Measurements from ENCODE around the gene MYRIP. TPM values are rescaled to one million over a fixed set of nuclear protein-coding genes. Genes with fewer than 3 reads are reported as not detected.
"Not testable (repeated sequence)": the region's sequence is repeated elsewhere in the genome, so short reads cannot be mapped to it uniquely, and the experiment has no call there.

Gene MYRIP
- polyA plus RNA-seq, 4 donors: 0.81 to 4.5 (median 2.5) TPM

DNA sequence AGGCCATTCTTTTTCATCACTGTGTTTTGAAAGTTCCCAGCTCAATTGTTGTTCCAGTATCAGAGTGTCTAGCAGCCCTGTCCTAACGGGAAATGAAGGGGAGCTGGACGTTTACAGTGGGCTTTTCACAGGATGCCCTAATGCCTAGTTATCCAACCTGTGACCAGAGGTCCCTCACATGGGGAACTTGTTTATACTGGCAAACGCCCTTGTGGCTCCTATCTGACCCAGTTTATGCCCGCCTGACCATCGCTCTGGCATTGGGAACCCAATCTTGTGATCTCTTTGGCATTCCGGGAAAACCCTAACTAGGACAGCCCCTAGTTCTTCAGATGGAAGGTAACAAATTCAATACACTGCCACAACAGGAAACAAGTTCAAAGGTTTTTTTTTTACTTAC, 14.5 kb upstream of the MYRIP start:
- Histone ChIP-seq H3K36me3 (ENCODE audit: control insufficient read depth in 3 of 3, insufficient read depth in 2 of 3, low read depth in 1 of 3, low read length in 3 of 3) (no peaks in the 10 kb centered on the region), H3K27me3 (ENCODE audit: control insufficient read depth in 3 of 3, insufficient read depth in 3 of 3, low read length in 3 of 3) (peaks cover 0 to under 1% (median 0%) of the 10 kb centered on the region in 3 donors), H3K27ac (ENCODE audit: low read depth in 1 of 3, low read length in 2 of 3) (no peak overlapping the region), H3K9me3 (ENCODE audit: control insufficient read depth in 2 of 2, insufficient read depth in 1 of 2, low read depth in 1 of 2, low read length in 1 of 2) (no peaks in the 10 kb centered on the region), H3K4me1 (ENCODE audit: control insufficient read depth in 3 of 3, insufficient read depth in 2 of 3, low read depth in 1 of 3, low read length in 2 of 3) (no peaks in the 10 kb centered on the region), H3K4me3 (ENCODE audit: low read depth in 1 of 3, low read length in 3 of 3) (no peak overlapping the region)
- FAIRE-seq: no peak
- 69 to 81% (median 69%) methylated on average over 6 of the region's 6 CpGs for WGBS, 3 donors
- no peak for DNase-seq

DNA sequence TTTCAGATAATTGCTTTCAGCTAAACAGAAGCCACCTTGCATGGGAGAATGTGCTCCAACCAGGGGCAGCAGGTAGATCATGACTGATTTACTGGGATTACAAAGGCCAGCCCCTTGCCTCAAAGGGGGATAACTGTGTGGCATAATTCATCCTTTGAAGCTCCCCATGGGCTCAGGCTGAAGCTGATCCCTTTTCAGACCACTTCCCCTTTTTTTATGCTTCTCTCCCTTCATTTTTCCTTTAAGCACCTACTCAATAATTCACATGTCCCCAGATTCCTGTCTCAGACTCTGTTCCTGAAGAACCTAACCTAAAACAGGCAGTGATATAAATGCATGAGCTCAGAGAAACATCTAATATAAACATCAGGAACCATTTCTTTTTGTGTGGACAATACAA, 8.2 kb upstream of the MYRIP start:
- Histone ChIP-seq H3K36me3 (ENCODE audit: control insufficient read depth in 3 of 3, insufficient read depth in 2 of 3, low read depth in 1 of 3, low read length in 3 of 3) (no peaks in the 10 kb centered on the region), H3K4me1 (ENCODE audit: control insufficient read depth in 3 of 3, insufficient read depth in 2 of 3, low read depth in 1 of 3, low read length in 2 of 3) (peaks cover 0 to 13% (median 0%) of the 10 kb centered on the region in 3 donors), H3K27me3 (ENCODE audit: control insufficient read depth in 3 of 3, insufficient read depth in 3 of 3, low read length in 3 of 3) (peaks cover 0 to 9% (median 0%) of the 10 kb centered on the region in 3 donors), H3K9me3 (ENCODE audit: control insufficient read depth in 2 of 2, insufficient read depth in 1 of 2, low read depth in 1 of 2, low read length in 1 of 2) (no peaks in the 10 kb centered on the region), H3K27ac (ENCODE audit: low read depth in 1 of 3, low read length in 2 of 3) (no peak overlapping the region), H3K4me3 (ENCODE audit: low read depth in 1 of 3, low read length in 3 of 3) (no peak overlapping the region)
- no peak for FAIRE-seq
- no peak for DNase-seq

DNA sequence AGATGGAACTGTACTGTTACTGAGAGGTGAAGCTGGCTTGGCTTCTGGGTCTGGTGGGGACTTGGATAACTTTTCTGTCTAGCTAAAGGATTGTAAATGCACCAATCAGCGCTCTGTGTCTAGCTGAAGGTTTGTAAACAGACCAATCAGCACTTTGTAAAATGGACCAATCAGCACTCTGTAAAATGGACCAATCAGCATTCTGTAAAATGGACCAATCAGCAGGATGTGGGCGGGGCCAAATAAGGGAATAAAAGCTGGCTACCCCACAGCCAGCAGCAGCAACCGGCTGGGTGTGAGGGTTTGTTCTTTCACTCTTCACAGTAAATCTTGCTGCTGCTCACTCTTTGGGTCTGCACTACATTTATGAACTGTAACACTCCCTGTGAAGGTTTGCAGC, 6.9 kb upstream of the MYRIP start:
- H3K4me1 ChIP-seq (ENCODE audit: control insufficient read depth in 3 of 3, insufficient read depth in 2 of 3, low read depth in 1 of 3, low read length in 2 of 3): peaks cover 0 to 14% (median 0%) of the 10 kb centered on the region in 3 donors
- WGBS, 3 donors: 65 to 83% (median 75%) methylated on average over 3 of the region's 3 CpGs
- H3K27ac ChIP-seq (ENCODE audit: low read depth in 1 of 3, low read length in 2 of 3); H3K36me3 ChIP-seq (ENCODE audit: control insufficient read depth in 3 of 3, insufficient read depth in 2 of 3, low read depth in 1 of 3, low read length in 3 of 3); H3K4me3 ChIP-seq (ENCODE audit: low read depth in 1 of 3, low read length in 3 of 3); DNase-seq; H3K9me3 ChIP-seq (ENCODE audit: control insufficient read depth in 2 of 2, insufficient read depth in 1 of 2, low read depth in 1 of 2, low read length in 1 of 2); FAIRE-seq: not testable (repeated sequence)
- peaks cover 0 to 12% (median 0%) of the 10 kb centered on the region in 3 donors for H3K27me3 ChIP-seq (ENCODE audit: control insufficient read depth in 3 of 3, insufficient read depth in 3 of 3, low read length in 3 of 3)

- peaks cover 0 to 13% (median 6%) of the 10 kb centered on the region in 3 donors for H3K27me3 ChIP-seq (ENCODE audit: control insufficient read depth in 3 of 3, insufficient read depth in 3 of 3, low read length in 3 of 3)
- DNase-seq: no peak
- FAIRE-seq: no peak
- peaks cover 0 to 14% (median 0%) of the 10 kb centered on the region in 3 donors for H3K4me1 ChIP-seq (ENCODE audit: control insufficient read depth in 3 of 3, insufficient read depth in 2 of 3, low read depth in 1 of 3, low read length in 2 of 3)
- H3K9me3 ChIP-seq (ENCODE audit: control insufficient read depth in 2 of 2, insufficient read depth in 1 of 2, low read depth in 1 of 2, low read length in 1 of 2): no peaks in the 10 kb centered on the region
- no peak overlapping the region for H3K4me3 ChIP-seq (ENCODE audit: low read depth in 1 of 3, low read length in 3 of 3)
- WGBS, 3 donors: 63 to 75% (median 74%) methylated on average over 2 of the region's 2 CpGs
- no peaks in the 10 kb centered on the region for H3K36me3 ChIP-seq (ENCODE audit: control insufficient read depth in 3 of 3, insufficient read depth in 2 of 3, low read depth in 1 of 3, low read length in 3 of 3)
- H3K27ac ChIP-seq (ENCODE audit: low read depth in 1 of 3, low read length in 2 of 3): no peak overlapping the region
These were observed 5.5 kb upstream of the MYRIP start for GRCh38 chr3:39803956-39804355.

- WGBS, 3 donors: 83 to 93% (median 89%) methylated on average over 3 of the region's 3 CpGs
- peak overlapping the region in 1 of 3 donors; percentile 36 for H3K27ac ChIP-seq (ENCODE audit: low read depth in 1 of 3, low read length in 2 of 3)
- no peak for FAIRE-seq
These were observed 4.5 kb upstream of the MYRIP start for GRCh38 chr3:39804951-39805350.

DNA sequence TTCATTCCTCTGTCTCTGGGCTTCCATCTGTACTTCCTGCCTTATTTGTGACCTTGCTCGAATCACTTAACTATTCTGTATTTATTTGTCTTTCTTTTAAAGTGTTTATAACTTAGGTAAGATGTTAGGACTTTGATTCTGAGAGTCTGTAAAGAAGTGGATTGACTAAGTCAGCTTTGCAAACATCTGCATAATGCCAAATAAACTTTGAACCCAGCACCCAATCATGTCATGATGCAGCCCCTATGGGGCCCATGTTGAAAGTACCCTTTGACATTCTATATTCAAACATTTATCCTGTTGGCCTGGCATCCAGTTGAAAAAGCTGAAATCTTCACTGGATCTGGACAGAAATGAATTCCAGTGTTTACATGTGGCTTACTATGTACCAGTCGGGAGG, 3.8 kb upstream of the MYRIP start:
- WGBS, 3 donors: 10 to 54% (median 27%) methylated on average over 2 of the region's 2 CpGs
- Histone ChIP-seq H3K4me3 (ENCODE audit: low read depth in 1 of 3, low read length in 3 of 3) (no peak overlapping the region), H3K27ac (ENCODE audit: low read depth in 1 of 3, low read length in 2 of 3) (peak overlapping the region in 1 of 3 donors; percentile 78), H3K27me3 (ENCODE audit: control insufficient read depth in 3 of 3, insufficient read depth in 3 of 3, low read length in 3 of 3) (peaks cover 0 to 22% (median 19%) of the 10 kb centered on the region in 3 donors), H3K9me3 (ENCODE audit: control insufficient read depth in 2 of 2, insufficient read depth in 1 of 2, low read depth in 1 of 2, low read length in 1 of 2) (no peaks in the 10 kb centered on the region), H3K36me3 (ENCODE audit: control insufficient read depth in 3 of 3, insufficient read depth in 2 of 3, low read depth in 1 of 3, low read length in 3 of 3) (no peaks in the 10 kb centered on the region), H3K4me1 (ENCODE audit: control insufficient read depth in 3 of 3, insufficient read depth in 2 of 3, low read depth in 1 of 3, low read length in 2 of 3) (peaks cover 0 to 25% (median 2%) of the 10 kb centered on the region in 3 donors)
- DNase-seq (peak in 1 of 2 donors; percentile 82), FAIRE-seq (no peak)

More at GRCh38 chr3:39804951-39805350, 4.5 kb upstream of the MYRIP start:
- DNase-seq: no peak
- H3K4me1 ChIP-seq (ENCODE audit: control insufficient read depth in 3 of 3, insufficient read depth in 2 of 3, low read depth in 1 of 3, low read length in 2 of 3): peaks cover 0 to 18% (median 0%) of the 10 kb centered on the region in 3 donors
- peaks cover 0 to 16% (median 12%) of the 10 kb centered on the region in 3 donors for H3K27me3 ChIP-seq (ENCODE audit: control insufficient read depth in 3 of 3, insufficient read depth in 3 of 3, low read length in 3 of 3)
- no peaks in the 10 kb centered on the region for H3K9me3 ChIP-seq (ENCODE audit: control insufficient read depth in 2 of 2, insufficient read depth in 1 of 2, low read depth in 1 of 2, low read length in 1 of 2)
- H3K4me3 ChIP-seq (ENCODE audit: low read depth in 1 of 3, low read length in 3 of 3): no peak overlapping the region
- H3K36me3 ChIP-seq (ENCODE audit: control insufficient read depth in 3 of 3, insufficient read depth in 2 of 3, low read depth in 1 of 3, low read length in 3 of 3): no peaks in the 10 kb centered on the region

GRCh38 chr3:39806820-39807219, 2.6 kb upstream of the MYRIP start:
- WGBS, 3 donors: 77 to 90% (median 77%) methylated on average over 1 of the region's 1 CpG

DNA sequence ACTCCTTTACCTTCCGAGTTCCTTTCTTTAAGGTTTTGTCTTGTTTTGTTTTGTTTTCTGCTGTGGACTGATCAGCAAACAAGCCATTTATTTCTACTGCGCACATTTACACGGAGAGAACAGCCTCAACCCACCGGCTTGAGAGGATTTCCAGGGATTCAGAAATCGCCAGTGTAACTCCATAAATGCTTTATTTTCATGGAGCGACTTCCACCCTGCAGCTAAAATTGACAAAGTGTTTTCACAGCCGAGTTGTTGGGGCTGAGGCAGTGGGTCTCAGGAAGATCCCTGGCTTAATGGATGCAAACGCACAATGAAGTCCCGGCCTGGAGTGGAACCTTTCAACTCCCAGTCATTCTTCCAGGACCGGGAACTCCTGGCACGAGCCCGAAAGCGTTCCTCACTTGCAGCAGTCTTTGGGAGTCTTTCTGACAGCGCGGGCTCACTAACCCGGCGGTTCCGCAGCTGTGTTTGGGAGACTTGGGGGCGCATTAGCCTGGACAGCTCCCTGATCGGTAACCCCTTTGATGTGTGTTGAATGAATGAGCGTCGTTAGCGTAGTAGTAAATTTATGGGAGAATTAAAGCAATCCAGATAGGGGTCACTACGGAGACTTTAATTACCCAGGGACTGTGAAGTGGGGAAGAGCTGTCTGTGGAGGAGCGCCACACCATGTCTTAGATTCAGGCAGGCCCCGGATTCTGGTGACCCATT, 785 bp upstream of the MYRIP start:
- H3K36me3 ChIP-seq (ENCODE audit: control insufficient read depth in 3 of 3, insufficient read depth in 2 of 3, low read depth in 1 of 3, low read length in 3 of 3): no peaks in the 10 kb centered on the region
- 6 to 9% (median 9%) methylated on average over 26 of the region's 26 CpGs for WGBS, 3 donors
- H3K4me1 ChIP-seq (ENCODE audit: control insufficient read depth in 3 of 3, insufficient read depth in 2 of 3, low read depth in 1 of 3, low read length in 2 of 3): peaks cover 0 to 28% (median 2%) of the 10 kb centered on the region in 3 donors
- peaks cover 3 to 33% (median 30%) of the 10 kb centered on the region in 3 donors for H3K27me3 ChIP-seq (ENCODE audit: control insufficient read depth in 3 of 3, insufficient read depth in 3 of 3, low read length in 3 of 3)
- H3K4me3 ChIP-seq (ENCODE audit: low read depth in 1 of 3, low read length in 3 of 3): peak overlapping the region in 2 of 3 donors; percentile 50 to 53
- no peaks in the 10 kb centered on the region for H3K9me3 ChIP-seq (ENCODE audit: control insufficient read depth in 2 of 2, insufficient read depth in 1 of 2, low read depth in 1 of 2, low read length in 1 of 2)
- H3K27ac ChIP-seq (ENCODE audit: low read depth in 1 of 3, low read length in 2 of 3): peak overlapping the region in 1 of 3 donors; percentile 48
- DNase-seq (peak; percentile 23 to 68), FAIRE-seq (no peak)

More at GRCh38 chr3:39806820-39807219, 2.6 kb upstream of the MYRIP start:
- Histone ChIP-seq H3K4me1 (ENCODE audit: control insufficient read depth in 3 of 3, insufficient read depth in 2 of 3, low read depth in 1 of 3, low read length in 2 of 3) (peaks cover 0 to 28% (median 2%) of the 10 kb centered on the region in 3 donors), H3K9me3 (ENCODE audit: control insufficient read depth in 2 of 2, insufficient read depth in 1 of 2, low read depth in 1 of 2, low read length in 1 of 2) (no peaks in the 10 kb centered on the region), H3K4me3 (ENCODE audit: low read depth in 1 of 3, low read length in 3 of 3) (no peak overlapping the region), H3K27me3 (ENCODE audit: control insufficient read depth in 3 of 3, insufficient read depth in 3 of 3, low read length in 3 of 3) (peaks cover 3 to 30% (median 27%) of the 10 kb centered on the region in 3 donors), H3K36me3 (ENCODE audit: control insufficient read depth in 3 of 3, insufficient read depth in 2 of 3, low read depth in 1 of 3, low read length in 3 of 3) (no peaks in the 10 kb centered on the region), H3K27ac (ENCODE audit: low read depth in 1 of 3, low read length in 2 of 3) (peak overlapping the region in 1 of 3 donors; percentile 78)
- no peak for FAIRE-seq
- no peak for DNase-seq
